Ovary (tissue), 3 donors: ENCODE measurements around the gene SLC39A8.

Source experiments
- CTCF ChIP-seq, 3 donors: fragments of 450-650 bp in 2 of 3; fragments of 200-600 bp in 1 of 3; IDR thresholded peaks; one replicate each; pipeline versions ENCODE4 v1.5.1 to v1.8.0; 2016 to 2022; ENCODE audit warnings: antibody characterized with exemption in 3 of 3, mild to moderate bottlenecking in 1 of 3
- EP300 ChIP-seq: sonication (generic); formaldehyde crosslinking; IDR thresholded peaks from one replicate; pipeline ENCODE4 v1.6.1; 2017; ENCODE audit warnings: antibody characterized with exemption
- POLR2A ChIP-seq: fragments of 450-650 bp; IDR thresholded peaks from one replicate; pipeline ENCODE4 v1.6.1; 2017; ENCODE audit warnings: antibody characterized with exemption, mild to moderate bottlenecking, moderate library complexity
- donor health status: DM: no; HTN: no; CAD: no.

- TF ChIP-seq CTCF (IDR thresholded peaks at IDR 0.05) (no peak), EP300 (no peak), POLR2A (no peak)
Measured at GRCh38 chr4:102253860-102254259, 91.4 kb downstream of the SLC39A8 start.
